HG03139 (cell line): Measurements from ENCODE around the gene ZNF800.
A peak's percentile ranks its signal among the peaks of the same experiment; 100 is the strongest.

ENCODE experiments used
- ATAC-seq: cut with Tn5 transposase; IDR thresholded peaks from one replicate; pipeline ENCODE4 v1.9.1; 2021; ENCODE audit not compliant: unreplicated experiment

Gene ZNF800

DNA sequence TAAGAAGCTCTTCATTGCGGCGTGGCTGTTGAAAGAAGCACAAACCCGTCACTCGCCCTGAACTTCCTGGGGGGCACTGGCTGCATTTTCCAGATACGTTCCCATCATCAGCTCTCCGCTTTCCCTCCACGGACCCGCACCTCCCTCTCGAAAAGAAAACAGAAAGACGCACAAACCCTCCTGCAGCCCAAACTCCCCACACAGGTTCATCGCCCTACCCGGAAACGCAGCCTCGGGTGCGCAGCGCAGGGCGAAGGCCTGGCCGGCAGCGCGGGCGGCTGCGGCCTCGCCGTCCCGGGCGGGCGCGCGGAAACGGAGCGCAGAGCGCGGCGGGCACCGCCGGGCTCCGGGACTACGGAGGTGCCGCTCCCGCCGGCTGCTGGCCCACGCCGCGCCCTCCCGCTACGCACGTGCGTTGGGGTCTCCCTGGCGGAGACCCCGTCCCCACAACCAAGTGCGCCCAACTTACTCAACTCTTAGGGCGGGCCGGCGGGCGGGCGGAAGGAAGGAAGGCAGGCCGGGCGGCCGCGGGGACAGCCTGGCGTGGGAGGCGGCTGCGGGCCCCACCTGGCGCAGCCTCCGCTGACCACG is 822 bp downstream of the ZNF800 start:
- ATAC-seq = peak; percentile 37

DNA sequence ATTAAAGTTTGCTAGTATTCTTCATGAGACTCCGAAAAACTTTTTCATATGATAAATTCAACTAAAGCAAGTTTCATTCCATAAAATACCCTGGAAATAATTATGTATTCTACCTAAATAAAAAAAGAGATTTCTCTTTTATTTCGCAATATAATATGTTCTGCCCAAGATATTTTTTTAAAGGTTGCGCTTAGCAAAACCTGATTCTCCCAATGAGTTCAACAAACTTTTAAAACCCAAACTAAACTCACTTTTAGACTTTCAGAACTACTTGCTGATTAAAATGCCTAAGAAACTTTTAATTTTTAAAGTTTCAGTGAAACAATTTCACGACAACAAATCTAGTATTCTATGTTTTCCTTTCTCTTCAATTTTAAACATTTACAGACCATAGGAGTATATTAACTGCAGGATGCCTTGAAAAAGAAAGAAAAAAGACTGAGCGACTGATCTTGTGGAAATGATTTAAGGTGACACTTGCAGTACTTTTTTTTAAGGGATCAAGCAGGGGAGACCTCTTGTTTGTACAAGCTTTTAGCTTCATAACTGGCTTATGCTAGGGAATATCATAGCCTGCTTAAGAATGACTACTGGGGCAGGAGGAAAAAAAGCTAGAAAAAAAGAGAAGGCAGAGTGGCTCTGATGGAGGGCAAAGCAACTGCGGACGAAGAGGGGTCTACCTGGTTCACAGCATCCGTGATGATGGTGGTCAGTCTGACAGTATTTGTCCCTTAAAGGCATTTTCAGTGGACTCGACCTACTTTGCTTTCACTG is 1.5 kb downstream of the ZNF800 start:
- ATAC-seq = no peak

DNA sequence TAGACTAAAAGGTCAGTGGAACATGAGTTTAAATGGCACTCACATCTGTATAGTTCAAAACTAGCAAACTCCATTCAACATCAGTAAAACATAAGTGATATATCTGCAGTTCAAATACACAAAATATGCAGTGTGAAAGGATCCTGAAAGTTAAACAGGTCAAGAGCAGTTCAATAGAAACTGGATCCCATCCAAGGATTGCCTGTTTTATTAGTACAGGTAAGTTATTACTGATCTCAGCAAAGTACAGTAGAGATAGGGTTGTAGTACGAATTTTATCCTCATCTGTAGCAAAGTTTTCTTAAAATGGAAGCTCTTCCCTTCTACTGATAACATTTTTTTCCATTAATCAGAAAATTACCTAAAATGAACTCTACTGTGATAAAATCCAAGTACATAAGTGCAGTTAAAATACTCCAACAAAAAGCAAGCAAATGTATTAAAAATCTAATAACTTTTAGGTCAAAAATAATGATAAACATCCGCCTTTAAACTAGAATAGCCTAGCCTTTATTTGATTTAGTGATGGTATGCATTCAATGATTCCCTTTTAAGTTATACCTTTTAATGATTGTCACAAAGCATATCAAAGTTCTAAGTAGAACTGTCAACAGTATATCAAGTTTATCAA is 2.2 kb downstream of the ZNF800 start:
- ATAC-seq = no peak

DNA sequence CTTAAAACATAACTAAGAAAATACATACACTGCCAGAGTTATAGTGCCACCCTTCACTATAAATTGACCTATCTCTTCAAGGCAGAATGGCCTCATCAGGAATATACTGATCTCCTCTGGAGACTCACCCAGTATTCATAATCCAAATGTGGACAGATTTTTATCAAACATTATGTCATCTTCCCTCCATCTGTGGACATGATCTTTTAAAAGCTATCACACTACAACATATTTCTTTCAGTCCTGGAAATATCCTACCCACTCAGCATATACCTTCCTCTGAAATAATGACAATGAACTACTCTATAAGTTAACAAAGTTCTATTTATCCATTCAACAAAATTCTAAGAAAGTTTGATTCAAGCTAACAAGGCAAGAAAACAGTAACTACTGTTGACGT is 3.2 kb downstream of the ZNF800 start:
- ATAC-seq = no peak

DNA sequence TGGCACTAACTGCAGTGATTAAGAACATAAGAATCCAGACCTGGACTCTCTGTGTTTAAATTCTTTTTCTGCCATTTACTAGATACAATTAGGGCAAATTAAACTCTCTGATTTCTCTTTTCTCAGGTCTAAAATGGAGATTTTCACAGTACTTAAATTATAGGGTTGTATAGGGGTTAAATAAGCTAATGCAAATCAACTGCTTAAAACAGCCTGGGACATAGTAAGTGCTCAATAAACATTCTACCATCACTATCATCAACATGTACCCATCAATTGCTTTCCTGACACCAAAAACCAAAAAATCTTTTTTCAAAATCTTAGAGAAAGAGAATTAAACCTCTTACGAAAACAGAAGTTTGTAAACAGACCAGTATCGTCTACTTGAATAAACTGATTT is 4.5 kb downstream of the ZNF800 start:
- no peak for ATAC-seq

DNA sequence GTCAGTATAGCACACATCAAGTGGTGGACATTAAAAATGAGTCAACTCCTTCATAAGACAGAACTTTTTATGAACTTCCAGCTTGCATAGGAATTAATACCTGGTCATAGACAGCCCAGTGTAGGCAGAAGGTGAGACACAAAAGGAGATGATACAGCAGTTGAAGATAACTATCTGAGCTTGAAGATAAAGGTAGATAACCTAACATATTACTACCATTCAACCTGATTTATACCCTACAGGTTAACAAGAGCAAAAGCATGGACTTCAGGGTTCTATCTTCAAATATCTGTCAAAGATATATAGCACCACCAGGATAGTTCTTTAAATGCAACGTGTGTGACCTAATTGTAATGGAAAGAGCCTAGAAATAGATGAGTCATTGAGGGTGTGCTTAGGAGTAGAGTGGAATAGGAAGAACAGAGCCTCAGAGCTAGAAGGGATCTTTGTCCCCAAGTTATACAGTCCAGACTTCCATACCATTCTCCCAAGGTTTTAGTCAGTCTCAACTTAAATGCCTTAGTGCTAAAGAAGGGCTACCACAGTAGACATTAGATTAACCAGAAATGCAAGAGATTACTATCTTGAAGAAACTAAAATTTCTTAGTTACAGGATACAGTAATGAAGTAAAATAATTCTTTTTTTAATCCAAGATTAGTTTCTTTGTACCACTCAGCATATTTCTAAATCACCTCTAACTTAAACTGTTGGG is 9.2 kb downstream of the ZNF800 start:
- no peak for ATAC-seq

DNA sequence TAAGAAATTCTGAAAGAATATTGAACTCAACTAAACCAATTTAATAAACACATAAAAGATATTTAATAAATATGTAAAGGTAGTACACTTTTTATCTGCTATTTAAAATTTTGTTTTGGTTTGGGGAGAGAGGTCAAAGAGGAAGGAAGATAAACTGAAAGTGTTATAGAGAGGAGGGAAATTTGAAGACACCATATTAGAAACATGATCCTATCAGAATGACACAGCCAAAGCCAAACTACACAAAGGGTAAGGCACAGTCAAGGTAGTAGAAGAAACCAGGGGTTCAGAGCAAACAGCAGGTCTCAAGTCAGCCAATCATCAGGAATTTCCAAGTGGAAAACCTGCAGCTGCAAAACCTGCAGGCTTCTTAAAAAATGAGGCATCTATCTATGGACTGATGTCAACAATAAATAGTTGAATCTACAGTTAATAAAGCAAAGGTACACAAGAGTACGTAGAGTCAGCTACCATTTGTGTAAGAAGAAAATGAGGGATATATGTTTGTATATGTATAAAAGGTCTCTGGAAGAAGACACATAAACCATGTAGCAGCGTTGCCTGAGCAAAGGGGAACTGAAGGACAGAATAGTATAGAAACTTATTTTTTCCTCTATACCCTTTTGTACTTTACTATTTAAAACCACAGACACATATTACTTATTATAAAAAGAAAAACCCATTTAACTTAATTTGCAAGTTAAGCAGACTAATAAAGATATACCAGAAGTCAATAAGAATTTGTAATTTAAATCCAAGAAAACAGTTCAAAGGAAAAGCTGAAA is 10.0 kb downstream of the ZNF800 start:
- ATAC-seq = no peak

DNA sequence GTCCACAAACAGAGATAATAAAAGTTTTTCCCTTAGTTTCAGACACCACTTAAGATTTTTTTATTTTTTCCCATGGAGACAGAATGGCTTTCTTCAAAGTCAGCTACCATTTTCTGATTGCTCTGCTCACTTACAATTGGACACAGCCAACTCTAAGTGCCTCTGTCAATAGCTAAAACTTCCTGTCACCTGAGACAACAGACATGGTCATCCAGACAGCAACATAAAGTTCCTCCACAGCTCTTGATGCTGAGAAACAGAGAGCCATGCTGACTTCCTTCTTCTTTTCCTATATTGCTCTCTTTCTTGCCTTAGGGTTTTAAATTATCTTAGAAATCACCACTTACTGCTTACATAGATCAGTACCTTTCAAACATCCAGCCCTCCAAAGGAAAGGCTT is 12.0 kb downstream of the ZNF800 start:
- no peak for ATAC-seq

DNA sequence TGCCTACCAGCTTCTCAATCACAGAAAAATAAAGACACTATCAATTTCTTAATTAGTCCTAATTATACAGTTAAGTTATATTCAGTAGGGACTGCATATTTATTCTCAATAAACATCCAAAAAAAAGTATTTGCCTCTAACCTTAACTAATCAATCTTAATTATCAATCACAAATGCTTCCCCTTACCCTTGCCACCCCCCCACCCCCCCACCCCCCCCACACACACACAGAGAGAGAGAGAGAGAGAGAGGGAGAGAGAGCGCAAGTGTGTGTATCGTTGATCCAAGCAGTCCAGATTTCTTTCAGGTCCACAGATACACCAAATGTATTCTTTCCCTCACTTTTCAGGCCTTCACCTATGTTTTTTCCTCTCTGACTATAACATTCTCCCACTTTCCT is 12.9 kb downstream of the ZNF800 start:
- no peak for ATAC-seq

DNA sequence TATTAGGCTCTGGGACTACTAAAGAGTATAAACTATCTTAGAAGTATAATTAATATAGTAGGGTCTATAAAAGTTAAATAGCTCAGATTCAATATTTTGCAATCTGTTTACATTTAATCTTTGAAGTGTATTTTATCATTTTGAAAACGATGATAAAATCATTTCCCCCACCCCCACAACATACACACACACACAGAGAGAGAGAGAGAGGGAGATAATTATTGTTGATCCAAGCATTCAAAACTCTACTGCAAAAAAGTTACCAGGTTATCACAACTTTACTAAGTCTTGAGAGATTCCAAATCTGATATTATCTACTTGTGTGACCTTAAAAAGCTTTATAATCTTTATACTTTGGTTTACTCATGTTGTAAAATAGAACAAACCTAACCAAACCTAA is 14.0 kb downstream of the ZNF800 start:
- ATAC-seq = no peak

DNA sequence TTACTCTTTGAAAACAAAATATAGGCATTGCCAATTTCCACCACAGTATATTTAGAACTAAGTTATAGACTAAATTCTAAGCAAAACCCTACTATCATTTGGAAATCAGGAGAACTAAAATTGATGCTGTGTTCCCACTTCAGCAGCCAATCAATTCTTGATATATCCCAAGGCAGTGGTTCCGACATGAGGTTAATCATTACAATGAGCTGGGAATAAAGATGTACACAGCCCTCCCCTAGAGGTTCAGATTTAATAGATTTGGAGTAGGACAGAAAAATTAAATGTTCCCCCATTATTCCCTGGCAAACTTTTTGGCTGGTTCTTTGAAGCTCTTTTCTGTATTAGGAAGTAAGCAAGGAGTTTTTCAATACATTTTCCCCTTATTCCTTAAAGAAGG is 15.1 kb downstream of the ZNF800 start:
- no peak for ATAC-seq

DNA sequence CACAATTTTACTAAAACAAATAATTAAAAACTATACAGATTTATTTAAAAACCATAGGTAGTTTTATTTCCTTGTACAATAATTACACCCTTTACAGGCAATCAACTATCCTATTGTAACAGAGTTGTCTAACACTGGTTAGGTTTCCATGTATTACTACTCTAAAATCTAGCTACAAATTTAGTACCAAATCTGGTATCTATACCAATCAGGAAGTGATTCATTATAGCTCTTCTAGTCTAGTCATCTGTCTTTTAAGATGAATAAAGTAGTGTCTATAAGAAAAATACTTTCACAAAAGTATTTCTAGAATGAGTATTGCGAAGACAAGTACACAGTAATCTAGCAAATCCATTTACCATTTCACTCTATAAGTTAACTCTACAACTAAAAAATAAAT is 16.9 kb downstream of the ZNF800 start:
- ATAC-seq = no peak

DNA sequence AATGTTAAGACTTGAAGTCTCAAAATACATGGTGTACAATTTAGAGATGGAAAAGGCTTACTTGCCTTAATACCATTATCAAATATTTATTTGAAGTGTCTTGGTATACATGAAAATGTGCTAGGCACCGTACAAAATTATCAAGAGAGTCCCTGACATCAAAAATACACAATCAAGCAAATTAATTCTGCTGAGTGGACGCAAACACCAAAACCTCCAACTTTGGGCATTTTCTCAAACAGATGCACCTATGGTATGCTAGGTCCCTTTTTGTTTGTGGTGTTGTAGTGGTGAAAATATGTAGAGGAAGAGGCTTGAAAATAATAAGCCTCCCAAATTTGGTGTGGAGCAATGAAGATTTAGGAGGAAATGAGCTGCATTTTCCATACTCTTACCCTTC is 24.8 kb downstream of the ZNF800 start:
- no peak for ATAC-seq

DNA sequence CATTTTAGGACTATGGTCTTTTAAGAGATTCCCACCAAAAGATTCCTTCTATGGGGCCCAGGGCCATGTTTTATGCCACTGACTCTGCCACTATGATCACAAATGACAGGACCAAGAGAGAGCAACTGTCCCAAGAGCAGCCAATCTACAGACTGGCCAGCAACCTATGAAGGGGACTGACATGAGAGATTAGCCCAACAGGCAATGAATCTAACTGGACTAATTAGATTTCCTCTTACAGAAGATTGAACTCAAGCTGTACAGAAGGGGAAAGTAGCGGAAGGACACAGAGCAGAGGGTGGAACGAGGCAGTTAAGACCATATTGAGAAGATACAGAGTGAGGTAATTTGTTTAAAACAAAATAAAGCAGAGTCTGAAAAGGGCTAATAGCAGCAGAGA is 25.8 kb downstream of the ZNF800 start:
- ATAC-seq = no peak

DNA sequence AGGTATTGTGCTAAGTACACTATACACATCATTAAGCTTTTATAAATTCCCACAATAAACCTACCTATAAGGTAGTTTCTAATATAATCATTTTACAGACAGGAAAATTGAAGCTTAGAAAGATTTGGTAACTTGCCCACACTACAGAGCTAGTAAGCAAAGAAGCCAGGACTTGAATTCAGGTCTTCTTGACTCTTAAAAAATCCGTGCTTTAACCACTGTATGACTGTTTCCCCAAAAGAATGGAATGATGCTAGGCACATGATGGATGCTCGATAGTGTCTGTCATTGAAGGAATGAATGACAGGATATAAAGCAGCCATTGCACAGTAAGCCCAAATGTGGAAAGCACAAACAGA is 26.6 kb downstream of the ZNF800 start:
- no peak for ATAC-seq

DNA sequence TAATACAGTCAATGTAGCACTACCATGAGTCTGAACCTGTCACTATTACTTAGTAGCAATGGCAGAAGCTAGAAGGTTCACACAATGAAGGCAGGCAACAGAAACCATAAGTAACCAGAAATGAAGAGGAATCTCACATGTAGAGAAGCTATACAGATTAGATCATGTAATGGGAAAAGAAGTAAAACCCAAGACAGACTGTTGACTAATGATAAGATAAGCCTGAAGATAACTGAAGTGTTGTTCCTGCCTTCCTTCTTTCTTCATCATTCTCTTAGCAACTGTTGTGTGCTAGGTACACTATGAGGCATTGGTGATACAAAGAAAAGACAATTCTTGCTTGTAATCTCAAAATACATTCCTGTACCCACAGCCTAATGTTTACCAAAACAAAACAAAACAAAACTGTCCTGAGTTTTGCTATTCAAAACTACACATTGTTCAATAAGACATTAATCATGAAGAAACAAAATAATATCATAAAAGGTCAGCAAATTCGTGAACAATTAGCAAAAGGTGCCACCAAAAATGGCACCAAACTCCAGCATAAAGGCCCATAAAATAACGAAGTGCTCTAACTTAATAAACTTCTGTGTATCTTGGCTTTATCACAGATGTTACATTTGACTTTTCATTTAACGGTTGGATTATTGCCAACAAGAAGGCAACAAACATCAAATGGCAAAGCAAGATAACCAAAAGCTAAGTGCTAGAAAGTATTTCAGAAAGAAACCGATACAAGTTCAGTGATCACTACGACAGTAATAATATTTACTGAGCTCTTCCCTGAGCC is 27.1 kb downstream of the ZNF800 start:
- ATAC-seq = no peak

DNA sequence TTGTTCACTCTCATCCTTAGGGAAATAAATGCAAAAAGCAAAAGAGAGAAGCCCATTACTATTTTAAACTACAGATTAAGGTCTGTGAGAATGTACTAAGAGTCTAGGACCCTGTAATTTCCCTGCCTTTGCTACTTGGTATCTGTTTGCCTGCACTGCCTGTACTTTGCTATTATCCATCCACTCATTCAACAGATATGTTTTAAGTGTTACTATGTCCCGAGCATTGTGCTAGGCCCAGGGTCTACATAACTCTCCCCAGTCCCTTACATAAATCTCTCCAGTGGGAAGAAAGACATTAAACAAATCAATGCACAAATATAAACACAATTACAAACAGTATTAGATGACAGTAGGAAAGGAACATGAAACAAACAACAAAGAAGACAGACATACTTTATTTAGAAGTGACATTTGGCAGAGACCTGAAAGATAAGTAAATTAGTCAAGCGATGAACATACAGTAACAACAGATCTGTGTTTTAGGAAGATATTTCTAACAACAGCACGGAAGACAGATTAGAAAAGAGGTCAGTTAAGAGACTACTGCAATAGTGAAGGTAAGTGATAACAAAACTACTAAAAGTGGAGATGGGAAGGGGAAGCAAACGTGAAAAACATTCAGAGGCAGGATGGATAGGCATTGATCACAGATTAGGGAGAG is 30.0 kb downstream of the ZNF800 start:
- ATAC-seq = no peak

DNA sequence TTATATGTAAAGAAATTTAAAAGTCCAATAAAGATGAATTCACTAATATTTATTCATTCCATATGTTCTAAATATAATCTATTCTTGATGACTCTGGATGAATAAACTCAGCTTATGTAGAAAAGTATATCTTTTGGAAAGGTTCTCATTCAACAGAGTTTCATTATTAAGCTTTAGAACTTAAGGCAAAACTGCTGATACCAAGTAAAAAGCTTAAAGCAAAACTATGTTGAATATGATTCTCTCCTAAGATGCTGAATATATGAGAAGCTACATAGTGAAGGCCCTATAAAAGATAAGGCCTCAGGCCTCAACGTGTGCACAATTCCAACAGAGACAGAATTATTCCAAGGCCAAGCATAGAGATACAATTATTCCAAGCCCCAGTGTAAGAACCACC is 30.8 kb downstream of the ZNF800 start:
- ATAC-seq = no peak

DNA sequence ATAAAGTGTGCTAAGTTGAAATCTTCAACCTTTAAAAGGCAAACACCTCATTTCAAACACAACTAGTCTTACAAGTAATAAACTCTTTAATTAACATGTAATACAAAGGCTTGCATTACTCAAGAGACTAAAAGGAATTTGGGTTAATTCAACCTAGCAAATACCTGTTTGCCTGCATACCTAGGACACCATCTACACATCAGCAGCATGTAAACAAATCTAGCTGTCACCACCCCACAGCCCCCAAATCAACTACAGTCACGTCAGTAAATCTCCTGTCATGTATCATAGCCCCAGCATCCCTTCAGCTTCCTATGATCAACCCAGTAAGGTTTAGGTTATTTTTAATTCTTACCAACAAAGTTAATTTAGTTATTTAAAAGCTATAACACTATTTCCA is 33.5 kb downstream of the ZNF800 start:
- no peak for ATAC-seq

DNA sequence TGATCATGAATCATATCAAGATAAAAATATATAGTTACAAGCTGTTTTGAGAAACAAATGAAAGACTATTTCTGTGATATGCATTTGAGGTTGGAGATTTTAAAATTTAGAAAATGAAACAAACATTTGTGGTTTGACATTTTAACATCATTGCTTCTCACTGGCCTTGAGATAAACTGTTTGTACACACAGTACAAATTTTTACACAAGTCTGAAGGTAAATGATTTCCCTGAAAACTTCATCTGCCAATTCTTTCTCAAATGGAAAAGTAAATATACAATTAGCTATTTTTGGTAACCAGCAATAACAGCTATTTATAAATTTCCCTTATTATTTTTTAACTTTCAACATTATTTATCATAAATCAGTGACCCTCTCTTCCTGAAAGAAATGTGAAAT is 38.6 kb downstream of the ZNF800 start:
- ATAC-seq = no peak
